ENCODE data around the gene SPHK2.
"Not testable (repeated sequence)": the region's sequence is repeated elsewhere in the genome, so short reads cannot be mapped to it uniquely, and the experiment has no call there.

The SPHK2 gene

GRCh38 chr19:48618916-48619691 lies at the start of gene SPHK2, which contains the start of gene RPL18:
Gene SPHK2, plus strand, starts transcription at chr19:48619506. Its CDS starts 1,009 bp downstream, at chr19:48620515.
Gene RPL18, minus strand, starts transcription at chr19:48619178. Its CDS starts 35 bp downstream, at chr19:48619143.
- H3K4me3 ChIP-seq (ENCODE audit: low read depth, low read length) = peak within 1 kb of the TSS; percentile 91
- TF ChIP-seq CTCF (IDR thresholded peaks at IDR 0.05; ENCODE audit: control insufficient read depth, extremely low read depth, insufficient read depth) = 0 out of 2 replicates have a peak, but pooled peaks have one; percentile 1
- peak; percentile 96 for DNase-seq (ENCODE audit: low read depth)

- no peak for DNase-seq (ENCODE audit: low read depth)
- H3K4me3 ChIP-seq (ENCODE audit: low read depth, low read length) = no peak overlapping the region
- TF ChIP-seq CTCF (IDR thresholded peaks at IDR 0.05; ENCODE audit: control insufficient read depth, extremely low read depth, insufficient read depth) = no peak
Observed at GRCh38 chr19:48569814-48570213, 49.5 kb upstream of the SPHK2 start.

- H3K4me3 ChIP-seq (ENCODE audit: low read depth, low read length) = no peak overlapping the region
- DNase-seq (ENCODE audit: low read depth) = peak; percentile 92
- TF ChIP-seq CTCF (IDR thresholded peaks at IDR 0.05; ENCODE audit: control insufficient read depth, extremely low read depth, insufficient read depth) = no peak
Observed at GRCh38 chr19:48571378-48572162, 47.7 kb upstream of the SPHK2 start.

GRCh38 chr19:48573163-48573505 lies 46.2 kb upstream of the SPHK2 start:
- H3K4me3 ChIP-seq (ENCODE audit: low read depth, low read length) = no peak overlapping the region
- no peak for DNase-seq (ENCODE audit: low read depth)
- TF ChIP-seq CTCF (IDR thresholded peaks at IDR 0.05; ENCODE audit: control insufficient read depth, extremely low read depth, insufficient read depth) = no peak

- no peak for TF ChIP-seq CTCF (IDR thresholded peaks at IDR 0.05; ENCODE audit: control insufficient read depth, extremely low read depth, insufficient read depth)
- no peak overlapping the region for H3K4me3 ChIP-seq (ENCODE audit: low read depth, low read length)
Observed at GRCh38 chr19:48575931-48576622, 43.2 kb upstream of the SPHK2 start.

GRCh38 chr19:48577908-48578307 lies 41.4 kb upstream of the SPHK2 start:
- not testable (repeated sequence) for DNase-seq (ENCODE audit: low read depth)

More at GRCh38 chr19:48575931-48576622, 43.2 kb upstream of the SPHK2 start:
- no peak for DNase-seq (ENCODE audit: low read depth)

GRCh38 chr19:48578891-48579290 lies 40.4 kb upstream of the SPHK2 start:
- no peak overlapping the region for H3K4me3 ChIP-seq (ENCODE audit: low read depth, low read length)
- no peak for DNase-seq (ENCODE audit: low read depth)
- no peak for TF ChIP-seq CTCF (IDR thresholded peaks at IDR 0.05; ENCODE audit: control insufficient read depth, extremely low read depth, insufficient read depth)

More at GRCh38 chr19:48577908-48578307, 41.4 kb upstream of the SPHK2 start:
- not testable (repeated sequence) for H3K4me3 ChIP-seq (ENCODE audit: low read depth, low read length)

Data from LNCaP clone FGC (cell line).